ENCODE measurements around the gene EXOC8.
A peak's percentile ranks its signal among the peaks of the same experiment; 100 is the strongest.

The EXOC8 gene, protein sequence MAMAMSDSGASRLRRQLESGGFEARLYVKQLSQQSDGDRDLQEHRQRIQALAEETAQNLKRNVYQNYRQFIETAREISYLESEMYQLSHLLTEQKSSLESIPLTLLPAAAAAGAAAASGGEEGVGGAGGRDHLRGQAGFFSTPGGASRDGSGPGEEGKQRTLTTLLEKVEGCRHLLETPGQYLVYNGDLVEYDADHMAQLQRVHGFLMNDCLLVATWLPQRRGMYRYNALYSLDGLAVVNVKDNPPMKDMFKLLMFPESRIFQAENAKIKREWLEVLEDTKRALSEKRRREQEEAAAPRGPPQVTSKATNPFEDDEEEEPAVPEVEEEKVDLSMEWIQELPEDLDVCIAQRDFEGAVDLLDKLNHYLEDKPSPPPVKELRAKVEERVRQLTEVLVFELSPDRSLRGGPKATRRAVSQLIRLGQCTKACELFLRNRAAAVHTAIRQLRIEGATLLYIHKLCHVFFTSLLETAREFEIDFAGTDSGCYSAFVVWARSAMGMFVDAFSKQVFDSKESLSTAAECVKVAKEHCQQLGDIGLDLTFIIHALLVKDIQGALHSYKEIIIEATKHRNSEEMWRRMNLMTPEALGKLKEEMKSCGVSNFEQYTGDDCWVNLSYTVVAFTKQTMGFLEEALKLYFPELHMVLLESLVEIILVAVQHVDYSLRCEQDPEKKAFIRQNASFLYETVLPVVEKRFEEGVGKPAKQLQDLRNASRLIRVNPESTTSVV

GRCh38 chr1:231337472-231338269 is at the start of gene EXOC8:
Gene EXOC8, minus strand, starts transcription at chr1:231337852. Its CDS starts 107 bp downstream, at chr1:231337745.
- DNase-seq, result peak; percentile 99

GRCh38 chr1:231386466-231386865 is 48.8 kb upstream of the EXOC8 start:
- no peak for DNase-seq

DNA sequence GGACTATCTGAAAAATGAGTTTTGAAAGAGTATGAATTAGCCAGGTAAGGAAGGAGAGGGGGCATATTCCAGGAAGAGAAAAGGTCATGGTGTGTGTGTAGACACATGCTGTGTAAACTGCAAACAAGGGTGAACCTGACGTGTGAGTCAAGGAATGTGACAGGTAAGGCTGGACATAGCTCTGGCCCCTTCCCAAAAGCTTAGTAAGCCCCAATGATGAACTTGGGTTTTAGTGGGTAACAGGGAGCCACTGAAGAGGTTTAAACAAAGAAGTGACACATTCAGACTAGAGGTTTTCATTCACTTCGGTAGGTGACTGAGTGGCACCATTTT is 47.7 kb upstream of the EXOC8 start:
- DNase-seq, result no peak

GRCh38 chr1:231384696-231385415 is 47.2 kb upstream of the EXOC8 start:
- DNase-seq, result no peak

DNA sequence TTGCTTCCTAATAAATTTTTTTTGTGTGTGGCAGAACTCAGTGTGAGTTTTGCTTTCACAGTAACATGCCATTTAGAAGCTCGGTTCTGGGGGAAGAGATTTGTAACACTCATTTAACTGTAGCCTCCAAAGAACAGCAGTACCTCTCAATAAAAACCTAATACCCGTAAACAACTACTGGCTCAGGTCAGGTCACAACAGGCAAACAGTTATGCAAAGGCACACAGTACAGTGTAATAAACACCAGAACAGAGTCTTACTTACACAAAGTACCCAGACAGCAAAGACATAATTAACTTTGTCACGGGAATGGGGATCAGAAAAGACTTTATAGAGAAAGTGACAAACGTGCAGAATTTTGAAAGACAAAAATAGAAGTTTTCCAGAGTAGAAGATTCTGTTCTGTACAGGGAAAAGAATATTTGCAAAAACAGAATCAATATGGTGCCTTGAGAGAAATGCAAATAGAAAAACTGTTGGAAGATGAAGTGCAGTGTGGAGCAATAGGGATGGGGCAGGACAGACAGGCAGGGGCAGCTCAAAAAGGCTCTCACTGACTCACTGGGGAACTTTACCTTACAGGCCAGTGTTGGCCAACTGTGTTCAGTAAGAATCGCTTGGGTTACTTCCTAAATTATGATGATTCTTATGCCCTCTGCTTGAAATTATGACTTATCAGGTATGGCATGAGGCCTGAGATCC is 45.7 kb upstream of the EXOC8 start:
- no peak for DNase-seq

DNA sequence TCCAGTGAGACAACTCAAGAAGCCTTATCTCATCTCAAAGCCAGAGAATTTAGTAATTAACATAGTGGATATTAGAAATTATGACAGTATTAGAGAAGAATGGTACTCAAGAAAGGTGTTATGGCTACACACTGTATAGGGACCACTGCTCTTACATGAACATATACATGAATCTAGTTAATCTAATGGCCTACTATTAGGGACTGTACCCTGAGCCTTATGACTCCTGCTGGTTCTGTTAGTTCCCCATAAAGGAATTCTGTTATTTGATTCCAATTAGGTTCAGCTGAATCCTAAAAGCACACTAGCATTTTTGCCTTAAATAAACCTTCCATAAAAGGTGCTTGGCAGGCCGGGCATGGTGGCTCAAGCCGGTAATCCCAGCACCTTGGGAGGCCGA is 44.8 kb upstream of the EXOC8 start:
- DNase-seq, result no peak

DNA sequence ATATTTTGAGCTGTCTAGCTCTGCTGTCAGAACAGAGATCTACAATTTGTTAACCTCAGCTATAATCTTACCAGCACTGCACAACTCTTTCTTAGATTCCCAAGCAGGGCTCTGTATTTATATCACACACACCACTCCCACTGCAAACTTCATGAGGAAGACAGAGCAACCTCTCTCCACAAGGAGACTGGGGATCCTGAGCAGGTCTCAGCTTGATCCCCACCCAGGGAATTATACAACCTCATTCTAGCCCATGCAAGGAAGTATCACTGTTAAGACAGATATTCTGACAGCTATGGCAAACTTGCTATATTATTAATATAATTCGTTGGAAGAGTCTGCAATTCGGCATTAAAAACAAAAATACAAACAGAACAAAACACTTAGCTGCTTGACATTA is 44.1 kb upstream of the EXOC8 start:
- DNase-seq, result no peak

GRCh38 chr1:231376875-231377549 is 39.4 kb upstream of the EXOC8 start:
- DNase-seq, result no peak

- no peak for DNase-seq
Measured at GRCh38 chr1:231376101-231376500, 38.4 kb upstream of the EXOC8 start.

DNA sequence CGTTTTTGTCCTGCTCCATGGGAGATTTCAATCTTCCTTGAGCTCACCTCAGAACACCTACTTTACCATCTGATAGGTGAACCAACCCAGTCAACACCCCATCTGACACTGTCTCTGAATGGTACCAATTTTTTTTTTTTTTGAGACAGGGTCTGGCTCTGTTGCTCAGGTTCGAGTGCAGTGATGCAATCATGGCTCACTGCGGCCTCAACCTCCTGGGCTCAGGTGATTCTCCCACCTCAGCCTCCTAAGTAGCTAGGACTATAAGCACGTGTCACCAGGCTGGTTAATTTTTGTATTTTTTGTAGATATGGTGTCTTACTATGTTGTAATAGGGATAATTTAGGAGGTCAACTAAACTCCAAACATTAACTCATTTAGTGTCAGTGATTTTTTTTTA is 36.7 kb upstream of the EXOC8 start:
- DNase-seq, result no peak

GRCh38 chr1:231372501-231372900 is 34.8 kb upstream of the EXOC8 start:
- no peak for DNase-seq

GRCh38 chr1:231369282-231369681 is 31.6 kb upstream of the EXOC8 start:
- no peak for DNase-seq

DNA sequence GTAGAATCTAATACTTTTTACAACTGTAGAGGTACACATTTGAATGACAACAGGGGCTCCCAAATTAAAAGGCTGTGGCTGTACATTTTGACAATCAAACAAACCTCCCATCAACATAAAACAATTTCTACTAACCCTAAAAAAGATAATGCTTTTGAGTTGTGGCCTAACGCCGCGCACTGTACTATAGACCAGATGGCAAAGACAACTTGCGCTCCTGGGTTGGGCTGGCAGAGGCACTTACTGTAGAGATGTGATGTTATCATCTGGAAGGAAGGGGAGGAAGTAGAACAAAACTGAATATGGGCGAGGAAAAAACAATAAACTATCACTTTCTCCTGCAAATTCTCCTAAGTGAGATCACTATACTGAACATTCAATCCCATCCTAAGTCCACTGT is 26.5 kb upstream of the EXOC8 start:
- DNase-seq, result no peak

- no peak for DNase-seq
Measured at GRCh38 chr1:231363624-231364023, 26.0 kb upstream of the EXOC8 start.

GRCh38 chr1:231362325-231362724 is 24.7 kb upstream of the EXOC8 start:
- no peak for DNase-seq

GRCh38 chr1:231359113-231359512 is 21.5 kb upstream of the EXOC8 start:
- no peak for DNase-seq

- peak; percentile 70 for DNase-seq
Measured at GRCh38 chr1:231357831-231358354, 20.2 kb upstream of the EXOC8 start.

GRCh38 chr1:231357187-231357772 is 19.6 kb upstream of the EXOC8 start:
- DNase-seq, result no peak

DNA sequence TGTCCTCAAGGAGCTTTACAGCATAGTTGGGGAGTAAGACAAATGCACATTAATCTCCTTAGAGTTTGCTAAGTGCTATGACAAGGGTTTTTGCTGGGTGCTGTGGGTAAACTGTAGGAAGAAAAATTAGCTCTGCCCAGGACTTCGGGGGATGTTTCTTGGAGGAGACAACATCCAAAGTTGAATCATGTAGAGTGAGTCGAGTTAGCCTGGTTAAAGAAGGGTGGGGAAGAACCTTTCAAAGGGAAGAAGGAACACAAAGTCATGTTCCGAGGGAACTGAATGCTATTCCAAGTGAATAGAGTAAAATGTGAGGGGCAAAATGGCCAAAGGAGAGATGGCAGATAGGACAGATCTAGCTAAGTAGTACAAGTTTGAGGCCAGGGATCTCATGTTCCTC is 17.5 kb upstream of the EXOC8 start:
- no peak for DNase-seq

DNA sequence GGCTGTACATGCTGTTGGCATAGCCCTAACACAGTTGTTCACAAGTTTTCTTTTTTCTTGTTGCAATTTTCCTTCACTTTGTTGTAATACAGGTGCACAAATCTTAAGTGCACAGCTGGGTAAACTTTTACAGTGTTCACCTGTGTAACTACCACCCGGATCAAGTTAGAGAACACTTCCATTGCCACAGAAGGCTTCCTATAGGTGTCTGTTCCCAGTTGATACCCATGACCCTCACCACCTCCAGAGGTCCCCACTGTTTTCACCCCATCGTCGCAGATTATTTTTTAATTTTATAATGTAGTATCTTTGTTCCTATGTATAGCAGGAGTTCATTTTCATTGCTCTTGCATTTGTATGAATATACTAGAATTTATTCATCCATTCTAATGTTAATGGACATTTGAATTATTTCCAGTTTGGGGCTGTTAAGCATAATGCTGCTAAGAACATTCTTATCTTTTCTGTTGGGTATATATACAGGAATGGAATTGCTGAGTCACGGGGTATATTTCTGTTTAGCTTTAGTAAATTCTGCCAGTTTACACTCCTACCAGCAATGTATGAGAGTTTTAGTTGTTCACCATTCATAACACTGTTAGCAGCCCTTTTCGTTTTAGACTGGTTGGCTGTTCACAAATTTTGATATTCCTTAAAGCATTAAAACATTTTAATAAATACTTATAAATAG is 16.8 kb upstream of the EXOC8 start:
- DNase-seq, result no peak

Data from RPMI8226 (cell line).